Stimulated activated CD4-positive, alpha-beta T cell treated with anti-CD3 and anti-CD28 coated beads, Interleukin-2, amount 100 ng/mL, for 4 hours (primary cell): ENCODE measurements around the gene HINT1.
A peak's percentile ranks its signal among the peaks of the same experiment; 100 is the strongest.
"Not testable (repeated sequence)": the region's sequence is repeated elsewhere in the genome, so short reads cannot be mapped to it uniquely, and the experiment has no call there.

Experiments
- DNase-seq: peaks from one replicate; pipeline ENCODE4 v3.0.0-alpha.2; 2020; ENCODE audit warnings: low read depth

HINT1 gene

DNA sequence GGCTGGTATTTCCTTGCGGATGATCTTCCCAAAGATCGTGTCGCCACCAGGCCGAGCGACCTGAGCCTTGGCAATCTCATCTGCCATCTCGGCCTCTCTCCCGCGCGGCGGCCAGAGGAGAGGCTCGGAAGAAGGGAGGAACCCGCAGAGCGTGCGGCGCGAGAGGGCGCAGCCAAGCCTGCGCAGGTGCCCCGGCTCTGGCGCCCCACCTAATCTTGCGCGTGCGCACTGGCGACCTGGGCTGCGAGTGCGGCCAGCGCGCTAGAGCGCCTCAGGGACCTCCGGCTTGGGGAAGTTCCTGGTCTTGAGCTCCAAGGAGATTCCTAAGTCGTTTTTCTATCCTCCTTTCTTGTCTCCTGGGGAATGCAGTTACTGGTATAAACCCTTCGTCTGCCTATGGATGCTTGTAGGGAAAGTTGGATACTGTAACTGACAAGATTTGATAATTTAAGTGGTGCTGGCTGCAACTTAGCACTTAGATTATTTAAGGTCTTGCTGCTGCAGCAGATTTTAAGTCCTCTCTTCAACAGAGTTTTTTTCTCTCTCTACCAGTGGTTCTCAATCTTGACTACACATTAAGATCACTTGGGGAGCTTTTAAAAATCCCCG, at the start of gene HINT1:
TSS of gene HINT1 (minus strand) at position 138 of the 609 bp plus-strand sequence. CDS start at position 87, 51 bp downstream.
- peak; percentile 92 for DNase-seq

DNA sequence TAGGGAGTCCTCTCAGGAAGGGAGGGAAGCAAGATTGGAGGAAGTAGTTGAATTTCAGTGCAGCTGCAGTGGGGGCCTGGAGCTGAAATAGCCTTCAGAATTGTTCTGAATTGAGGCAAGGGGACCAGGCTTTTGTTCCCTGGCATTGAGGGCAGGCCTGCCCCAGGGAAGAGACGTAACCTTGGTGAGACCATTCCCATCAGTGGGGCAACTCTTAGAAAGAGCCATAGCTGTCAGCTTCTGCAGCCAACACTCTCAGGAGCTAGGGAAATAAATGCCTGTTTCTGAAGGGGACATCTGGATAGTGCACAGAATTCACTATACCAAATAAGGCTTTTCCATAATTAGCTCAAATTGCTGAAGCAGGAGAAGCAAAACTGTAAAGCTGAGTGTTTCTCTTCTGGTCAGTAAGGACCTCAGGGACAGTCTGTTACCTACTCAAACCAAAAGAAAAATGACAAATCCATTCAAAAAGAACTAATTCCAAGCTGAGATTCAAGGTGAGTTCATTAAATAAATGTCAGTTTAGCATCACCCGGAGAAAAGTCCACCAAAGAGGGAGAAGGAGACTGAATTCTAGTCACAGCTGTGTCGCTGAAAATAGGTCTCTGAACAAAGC, 49.7 kb upstream of the HINT1 start:
- no peak for DNase-seq

DNA sequence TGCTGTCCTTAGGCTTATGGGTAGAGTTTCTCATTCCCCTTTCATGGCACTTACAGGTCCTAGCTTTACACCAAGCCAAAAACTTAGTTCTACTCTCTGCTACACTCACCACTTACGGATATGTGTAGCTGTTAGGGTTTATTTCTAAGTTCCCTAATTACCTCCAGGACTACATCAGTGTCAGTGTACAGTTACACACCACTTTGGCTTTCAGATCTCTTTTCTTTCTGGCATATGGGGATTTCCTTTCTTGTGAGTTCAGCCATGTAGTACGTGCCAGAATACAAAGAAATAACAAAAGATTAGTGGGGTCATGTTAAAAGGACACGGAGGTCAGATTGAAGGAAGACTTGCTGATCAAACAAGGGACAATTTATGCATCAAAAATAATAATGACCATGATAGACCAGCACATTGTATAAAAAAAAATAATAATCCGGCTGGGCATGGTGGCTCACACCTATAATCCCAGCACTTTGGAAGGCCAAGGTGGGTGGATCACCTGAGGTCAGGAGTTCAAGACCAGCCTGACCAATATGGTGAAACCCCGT, 47.5 kb upstream of the HINT1 start:
- DNase-seq: no peak

DNA sequence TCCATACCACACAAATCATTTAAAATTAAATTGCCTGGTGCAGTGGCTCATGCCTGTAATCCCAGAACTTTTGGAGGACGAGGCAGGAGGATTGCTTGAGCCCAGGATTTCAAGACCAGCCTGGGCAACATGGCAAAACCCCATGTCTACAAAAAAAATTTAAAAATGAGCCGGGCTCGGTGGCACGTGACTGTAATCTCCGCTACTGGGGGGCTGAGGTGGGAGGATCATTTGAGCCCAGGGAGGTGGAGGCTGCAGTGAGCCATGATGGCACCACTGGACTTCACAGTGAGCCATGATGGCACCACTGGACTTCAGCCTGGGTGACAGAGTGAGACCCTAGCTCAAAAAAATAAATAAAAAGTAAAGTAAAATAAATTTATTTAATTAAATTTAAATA, 46.6 kb upstream of the HINT1 start:
- DNase-seq: no peak

DNA sequence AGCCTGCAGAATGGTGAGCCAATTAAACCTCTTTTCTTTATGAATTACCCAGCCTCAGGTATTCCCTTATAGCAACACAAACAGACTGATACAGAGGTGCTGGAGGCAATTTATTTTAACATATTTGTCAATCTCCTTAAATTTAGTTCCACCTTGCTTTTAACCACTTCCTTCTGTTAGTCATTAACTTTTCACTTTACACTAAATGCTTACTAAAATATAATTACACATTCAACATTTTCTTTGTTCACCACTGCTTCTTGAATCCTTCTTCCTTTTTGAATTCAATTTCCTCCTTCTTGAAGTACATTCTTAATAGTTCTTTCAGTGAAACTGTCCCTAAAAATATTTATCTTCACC, 45.1 kb upstream of the HINT1 start:
- DNase-seq: no peak

DNA sequence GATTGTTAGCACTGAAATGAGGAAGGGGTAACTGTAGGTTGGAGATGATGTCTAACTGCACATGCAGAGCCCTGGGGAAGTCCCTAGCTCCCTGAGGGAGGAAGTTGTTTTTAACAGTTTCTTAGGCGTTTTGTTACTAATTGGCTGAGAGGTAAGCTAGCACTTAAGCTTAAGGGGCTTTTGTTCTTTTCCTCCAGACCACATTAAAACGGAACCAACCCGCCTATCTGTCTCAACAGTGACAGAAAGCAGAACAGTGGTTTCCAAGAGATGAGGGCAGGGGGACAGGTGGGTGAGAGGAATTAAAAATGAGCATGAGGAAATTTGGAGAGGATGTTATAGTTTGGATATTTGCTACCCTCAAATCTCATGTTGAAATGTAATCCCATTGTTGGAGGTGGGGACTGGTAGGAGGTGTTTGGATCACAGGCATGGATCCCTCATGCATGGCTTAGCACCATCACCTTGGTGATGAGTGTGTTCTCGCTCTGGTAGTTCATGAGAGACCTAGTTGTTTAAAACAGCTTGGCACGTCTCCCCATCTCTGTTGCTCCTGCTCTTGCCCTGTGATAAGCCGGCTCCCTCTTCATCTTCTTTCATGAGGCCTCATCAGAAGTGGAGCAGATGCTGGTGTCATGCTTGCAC, 44.6 kb upstream of the HINT1 start:
- peak; percentile 41 for DNase-seq

DNA sequence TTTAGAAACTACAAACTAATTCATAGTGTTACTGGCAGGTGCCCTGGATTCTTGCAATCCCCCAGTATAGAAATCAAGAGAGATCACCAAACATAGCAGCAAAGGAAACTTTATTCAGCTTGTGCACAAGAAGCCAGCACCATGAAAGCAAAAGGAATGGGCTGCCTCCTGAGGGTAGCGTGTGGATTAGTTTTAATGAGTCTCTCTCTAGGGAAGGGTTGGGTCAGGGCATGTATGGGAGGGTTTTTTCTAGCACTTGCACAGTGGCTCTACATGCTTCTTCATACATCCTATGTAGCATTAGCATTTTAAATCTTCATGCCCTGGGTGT, 44.1 kb upstream of the HINT1 start:
- no peak for DNase-seq

DNA sequence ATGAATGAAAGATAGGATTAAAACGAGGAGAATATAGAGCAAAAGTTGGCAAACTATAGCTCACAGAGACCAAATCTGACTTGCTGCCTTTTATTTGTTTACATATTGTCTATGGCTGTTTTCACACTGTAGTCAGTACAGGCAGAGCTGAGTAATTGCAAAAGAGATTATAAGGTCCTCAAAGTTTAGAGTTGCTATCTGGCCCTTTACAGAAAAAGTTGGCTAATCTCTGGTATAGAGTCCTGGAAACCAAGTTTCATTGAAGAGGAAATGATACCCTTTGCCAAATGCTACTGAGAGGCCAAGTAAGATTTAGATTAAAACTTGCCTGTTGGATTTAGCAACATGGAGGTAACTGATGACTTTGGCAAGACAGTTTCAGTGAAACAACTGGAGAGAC, 41.7 kb upstream of the HINT1 start:
- DNase-seq: no peak

DNA sequence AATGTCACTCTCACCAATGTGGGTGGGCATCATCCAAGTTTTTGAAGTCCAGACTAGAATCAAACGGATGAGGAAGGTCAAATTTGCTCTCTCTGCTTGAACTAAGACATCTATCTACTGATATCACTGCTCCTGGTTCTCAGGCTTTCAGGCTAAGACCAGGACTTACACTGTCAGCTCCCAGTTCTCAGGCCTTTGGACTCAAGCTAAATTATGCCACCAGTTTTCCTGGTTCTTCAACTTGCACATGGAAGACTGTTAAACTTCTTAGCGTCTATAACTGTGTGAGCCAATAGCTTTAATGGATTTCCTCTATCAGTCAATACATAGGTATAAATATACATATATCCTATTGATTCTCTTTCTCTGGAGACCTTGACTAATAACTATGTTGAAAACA, 41.0 kb upstream of the HINT1 start:
- DNase-seq: no peak

DNA sequence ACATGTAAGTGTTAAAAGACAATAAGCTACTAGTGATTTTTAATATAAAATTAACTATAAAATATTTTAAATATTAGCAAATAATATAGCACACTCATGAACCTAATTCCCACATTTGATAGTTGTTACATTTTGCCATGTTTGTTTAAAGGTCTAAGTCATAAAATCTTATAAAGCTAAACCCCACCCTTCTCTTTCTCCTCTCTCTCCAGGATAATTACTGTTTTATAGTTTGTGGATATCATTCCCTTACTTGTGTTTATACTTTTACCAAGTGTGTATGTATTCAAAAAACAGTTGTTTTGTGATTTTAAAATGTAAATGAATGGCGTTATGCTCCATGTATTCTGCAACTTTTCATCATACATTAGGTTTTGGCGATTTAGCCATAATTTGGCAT, 39.9 kb upstream of the HINT1 start:
- no peak for DNase-seq

DNA sequence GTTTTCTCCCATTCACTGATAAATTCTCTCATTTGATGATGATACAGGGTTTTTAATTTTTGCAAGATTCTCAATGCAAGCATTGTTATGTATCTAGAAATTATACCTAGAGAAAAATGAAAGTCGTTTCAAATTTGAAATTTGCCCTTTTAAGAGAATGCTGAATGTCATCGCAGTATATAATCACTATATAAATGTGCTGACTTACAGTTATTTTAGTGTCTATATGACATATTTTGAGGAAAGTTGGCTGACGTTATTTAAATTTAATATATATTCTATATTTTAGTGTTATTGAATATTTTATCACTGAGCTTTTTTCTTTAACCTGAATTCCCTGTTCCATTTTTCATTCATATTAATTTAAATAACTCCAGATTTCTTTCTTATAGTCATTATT, 35.5 kb upstream of the HINT1 start:
- no peak for DNase-seq

DNA sequence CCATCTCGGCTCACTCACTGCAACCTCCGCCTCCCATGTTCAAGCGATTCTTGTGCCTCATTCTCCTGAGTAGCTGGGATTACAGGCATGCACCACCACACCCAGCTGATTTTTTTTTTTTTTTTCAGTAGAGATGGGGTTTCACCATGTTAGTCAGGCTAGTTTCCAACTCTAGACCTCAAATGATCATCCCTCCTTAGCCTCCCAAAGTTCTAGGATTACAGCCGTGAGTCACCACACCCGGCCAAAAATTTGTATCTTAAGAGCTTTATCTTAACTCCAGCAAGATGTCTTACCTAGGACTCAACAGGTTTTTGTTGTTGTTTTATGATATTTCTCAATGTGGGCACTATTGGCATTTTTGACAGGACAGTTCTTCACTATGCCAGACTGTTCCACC, 33.6 kb upstream of the HINT1 start:
- no peak for DNase-seq

DNA sequence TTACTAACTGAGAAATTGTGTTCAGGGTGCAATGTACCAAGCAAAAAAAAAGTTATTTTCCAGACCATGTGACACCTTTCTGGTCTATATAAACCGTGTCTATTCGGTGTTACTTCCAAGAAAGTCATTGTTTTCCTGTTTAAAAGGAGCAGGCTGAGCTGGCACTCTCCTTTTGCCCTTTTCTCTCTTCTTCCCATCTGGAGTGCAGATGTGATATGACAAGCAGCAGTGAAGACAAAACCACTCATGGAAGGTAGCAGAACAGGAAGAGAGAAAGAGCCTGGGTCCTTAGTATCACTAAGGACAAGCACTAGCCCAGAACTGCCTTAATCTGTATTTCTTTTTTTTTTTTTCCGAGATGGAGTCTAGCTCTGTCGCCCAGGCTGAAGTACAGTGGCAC, 31.3 kb upstream of the HINT1 start:
- DNase-seq: no peak

DNA sequence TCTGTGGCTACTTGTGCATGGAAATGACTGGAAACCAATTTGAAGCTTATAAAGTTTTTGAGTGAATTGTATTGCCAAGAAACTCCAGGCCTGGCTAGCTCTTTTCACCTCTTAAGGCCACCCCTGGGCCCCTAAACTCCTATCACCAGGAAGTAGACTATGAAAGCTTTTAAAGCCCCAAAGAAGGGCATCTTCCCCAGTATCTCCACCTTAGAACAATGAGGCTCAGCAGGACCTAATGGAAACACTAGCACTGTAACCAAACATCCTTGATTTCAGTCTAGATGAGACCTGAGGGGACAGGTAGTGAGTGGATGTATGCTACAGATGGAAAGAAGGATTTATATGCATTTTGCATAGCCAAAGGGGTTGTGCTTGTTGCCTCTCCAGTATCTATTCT, 30.6 kb upstream of the HINT1 start:
- DNase-seq: no peak

DNA sequence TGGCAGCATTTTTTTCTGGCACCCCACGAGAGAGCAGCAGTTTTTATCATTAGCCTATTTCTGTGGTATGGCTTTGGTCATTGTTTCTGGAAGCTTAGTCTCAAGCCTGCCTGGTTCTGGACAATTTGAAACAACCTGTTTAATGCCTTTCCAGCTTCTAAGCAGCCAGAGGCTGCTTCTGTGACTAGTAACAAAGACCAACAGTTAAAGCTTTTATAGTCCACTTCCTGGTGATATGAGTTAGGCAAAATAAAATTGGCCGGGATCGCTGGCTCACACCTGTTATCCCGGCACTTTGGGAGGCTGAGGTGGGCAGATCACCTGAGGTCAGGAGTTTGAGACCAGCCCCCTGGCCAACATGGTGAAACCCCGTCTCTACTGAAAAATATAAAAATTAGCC, 29.7 kb upstream of the HINT1 start:
- no peak for DNase-seq

DNA sequence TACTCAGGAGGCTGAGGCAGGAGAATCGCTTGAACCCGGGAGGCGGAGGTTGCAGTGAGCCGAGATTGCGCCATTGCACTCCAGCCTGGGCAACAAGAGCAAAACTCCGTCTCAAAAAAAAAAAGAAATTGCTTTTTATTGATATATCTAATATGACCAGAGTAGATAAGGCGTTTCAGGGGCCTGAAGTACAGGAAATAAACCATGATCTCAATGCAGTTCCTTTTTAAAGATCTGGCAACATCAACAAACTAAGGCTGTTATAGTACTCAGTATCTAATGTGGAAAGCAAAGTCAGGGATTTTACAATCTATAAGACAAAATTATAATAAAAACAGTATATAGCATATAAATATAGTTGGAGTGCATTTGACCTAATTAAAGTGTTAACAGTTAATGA, 28.8 kb upstream of the HINT1 start:
- not testable (repeated sequence) for DNase-seq

DNA sequence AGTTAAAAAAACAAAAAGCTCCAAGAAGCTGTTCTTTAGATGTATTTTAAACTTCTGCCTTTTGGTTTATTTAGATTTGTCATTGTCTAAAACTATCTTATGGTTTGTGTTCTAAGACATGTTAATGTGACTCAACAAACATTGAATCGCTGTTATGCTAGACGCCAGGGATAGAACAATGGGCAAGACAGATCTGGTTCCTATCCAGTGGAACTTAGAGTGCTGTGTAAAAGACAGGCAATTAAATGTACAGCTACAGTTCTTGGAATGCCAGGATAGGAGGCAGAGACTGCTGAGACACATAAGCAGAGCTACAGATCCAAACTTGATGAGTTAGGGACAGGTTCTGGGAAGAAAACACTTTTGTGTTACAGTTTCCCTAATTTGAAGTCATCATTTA, 28.1 kb upstream of the HINT1 start:
- DNase-seq: no peak

DNA sequence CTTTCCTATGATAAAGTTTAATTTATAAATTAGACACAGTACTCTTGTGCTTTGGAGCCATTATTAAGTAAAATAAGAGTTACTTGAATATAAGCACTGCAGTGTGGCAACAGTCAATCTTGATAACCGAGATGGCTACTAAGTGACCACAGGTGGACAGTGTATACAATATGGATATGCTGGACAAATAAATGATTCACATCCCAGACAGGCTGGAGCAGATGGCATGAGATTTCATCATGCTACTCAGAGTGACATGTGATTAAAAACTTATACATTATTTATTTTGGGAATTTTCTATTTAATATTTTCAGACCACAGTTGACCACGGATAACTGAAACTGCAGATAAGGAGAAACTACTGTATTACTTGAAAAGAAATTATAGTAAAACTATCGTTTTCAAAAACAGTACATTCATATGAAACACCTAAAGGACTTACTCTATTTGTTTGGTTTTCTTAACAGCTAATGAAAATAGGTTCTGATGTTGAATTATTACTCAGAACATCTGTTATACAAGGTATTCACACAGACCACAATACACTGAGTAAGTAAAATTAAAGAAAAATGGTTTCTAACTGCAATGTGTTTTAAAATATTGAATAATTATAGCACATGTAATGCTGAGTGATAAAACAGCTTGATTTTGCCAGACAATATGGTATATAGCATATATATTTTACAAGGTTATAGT, 21.7 kb upstream of the HINT1 start:
- no peak for DNase-seq

DNA sequence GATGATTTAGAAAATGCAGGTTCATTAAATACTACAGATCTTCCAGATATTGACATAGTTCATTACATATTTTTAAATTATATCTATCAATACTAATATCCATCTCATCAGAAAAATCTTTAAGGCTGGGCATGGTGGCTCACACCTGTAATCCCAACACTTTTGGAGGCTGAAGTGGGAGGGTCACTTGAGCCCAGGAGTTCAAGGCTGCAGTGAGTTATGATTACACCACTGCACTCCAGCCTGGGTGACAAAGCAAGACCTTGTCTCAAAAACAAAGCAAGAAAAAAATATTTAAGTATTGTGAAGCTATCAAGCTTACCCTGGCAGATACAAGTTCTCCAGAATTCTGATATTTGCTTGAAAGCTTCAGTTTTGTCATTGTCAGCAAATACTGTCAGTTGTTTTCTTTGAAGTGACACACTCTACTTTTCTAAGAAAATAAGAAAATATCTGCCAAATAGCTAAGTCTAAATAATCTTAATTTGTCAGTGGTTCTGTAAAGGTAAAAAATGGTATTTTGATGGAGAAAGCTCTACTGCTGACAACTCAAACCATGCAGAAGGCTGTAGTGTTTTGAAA, 20.6 kb upstream of the HINT1 start:
- DNase-seq: no peak

DNA sequence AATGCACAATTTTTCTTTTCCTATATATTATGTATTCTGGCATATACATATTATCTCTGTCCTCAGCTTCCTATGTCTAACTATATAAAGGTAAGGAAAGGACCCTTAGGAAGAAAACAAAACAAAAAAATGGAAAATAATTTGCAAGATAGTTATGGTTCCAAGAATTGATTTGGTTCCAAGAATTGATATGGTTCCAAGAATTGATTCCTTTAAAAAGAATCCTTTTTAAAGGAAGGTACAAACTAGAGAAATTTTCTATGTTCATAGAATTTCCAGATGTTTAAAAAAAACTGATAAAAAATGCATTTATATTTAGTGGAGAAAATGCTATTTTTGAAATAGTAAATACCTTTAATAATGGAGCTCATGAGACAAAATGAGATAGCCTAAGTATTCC, 17.8 kb upstream of the HINT1 start:
- no peak for DNase-seq

DNA sequence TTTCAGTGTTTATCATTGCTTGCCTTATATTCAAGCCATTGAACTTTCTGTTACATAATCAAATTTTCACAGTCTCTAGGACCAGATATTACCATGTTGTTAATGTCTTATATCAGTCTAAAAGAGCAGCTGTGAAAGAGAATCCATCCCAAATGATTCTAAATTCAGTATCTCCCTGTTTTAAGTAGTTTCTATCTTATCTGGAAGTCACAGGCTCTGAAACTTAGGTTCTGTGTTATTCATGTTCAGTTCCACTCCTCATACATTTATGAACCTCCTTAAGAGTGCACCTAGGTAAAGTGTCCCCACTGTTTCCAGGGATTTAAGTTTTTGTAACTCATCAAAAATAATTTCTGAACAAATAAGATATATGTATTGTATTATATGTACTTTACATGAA, 15.4 kb upstream of the HINT1 start:
- DNase-seq: no peak

DNA sequence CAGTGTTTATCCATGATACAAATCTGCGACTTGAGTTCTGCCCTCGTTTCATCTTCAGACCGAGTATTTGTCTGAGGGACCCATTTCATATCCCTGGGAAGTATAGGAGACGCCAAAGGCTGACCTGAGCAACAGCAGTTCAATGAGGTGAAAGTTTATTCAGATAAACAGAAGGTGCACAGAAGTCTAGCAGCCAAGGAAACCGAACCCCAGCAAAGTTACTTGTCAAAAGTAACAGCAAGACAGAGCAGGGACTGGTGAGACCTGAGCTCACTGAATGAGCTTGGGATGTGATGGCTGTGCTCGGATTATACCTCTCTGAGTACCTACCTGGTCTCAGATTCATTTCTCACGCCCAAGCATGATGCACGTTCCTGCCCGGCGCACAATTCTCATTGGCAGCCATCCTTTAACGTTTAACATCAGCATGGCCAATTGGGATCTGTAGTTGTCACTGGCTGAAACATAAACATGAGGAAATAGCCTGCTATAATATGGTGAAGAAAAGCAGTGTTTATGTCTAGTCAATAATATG, 6.3 kb upstream of the HINT1 start:
- DNase-seq: no peak
